NOMO-1 treated with DMSO at 0.1 percent for 48 hours (cell line): Measurements from ENCODE around the gene MSANTD2.

Experiments used
- DNase-seq: peaks from one replicate; lab custom pipeline; 2025; ENCODE audit not compliant: unreplicated experiment; lab: John Stamatoyannopoulos, UW

MSANTD2 gene

GRCh38 chr11:124800226-124800929, at the start of gene MSANTD2:
TSS of gene MSANTD2 (minus strand) at chr11:124800406. CDS start at chr11:124800380, 26 bp downstream.
- peak; percentile 66 for DNase-seq

GRCh38 chr11:124846070-124846673, 46.0 kb upstream of the MSANTD2 start:
- no peak for DNase-seq

GRCh38 chr11:124844664-124845079, 44.5 kb upstream of the MSANTD2 start:
- no peak for DNase-seq

GRCh38 chr11:124843616-124843910, 43.4 kb upstream of the MSANTD2 start:
- no peak for DNase-seq

- DNase-seq: no peak
Observed at GRCh38 chr11:124842305-124842704, 42.1 kb upstream of the MSANTD2 start.

GRCh38 chr11:124841840-124842239, 41.6 kb upstream of the MSANTD2 start:
- DNase-seq: no peak

- DNase-seq: no peak
Observed at GRCh38 chr11:124841201-124841600, 41.0 kb upstream of the MSANTD2 start.

- no peak for DNase-seq
Observed at GRCh38 chr11:124840666-124841065, 40.5 kb upstream of the MSANTD2 start.

GRCh38 chr11:124839972-124840621, 39.9 kb upstream of the MSANTD2 start:
- no peak for DNase-seq

GRCh38 chr11:124839128-124839971, 39.1 kb upstream of the MSANTD2 start:
- DNase-seq: no peak

GRCh38 chr11:124838805-124839127, 38.6 kb upstream of the MSANTD2 start:
- no peak for DNase-seq

GRCh38 chr11:124837491-124837856, 37.3 kb upstream of the MSANTD2 start:
- peak; percentile 65 for DNase-seq

GRCh38 chr11:124835918-124836317, 35.7 kb upstream of the MSANTD2 start:
- DNase-seq: no peak

GRCh38 chr11:124834526-124835180, 34.4 kb upstream of the MSANTD2 start:
- DNase-seq: no peak

GRCh38 chr11:124832571-124832970, 32.4 kb upstream of the MSANTD2 start:
- DNase-seq: no peak

- DNase-seq: no peak
Observed at GRCh38 chr11:124831897-124832296, 31.7 kb upstream of the MSANTD2 start.

- DNase-seq: no peak
Observed at GRCh38 chr11:124830749-124831148, 30.5 kb upstream of the MSANTD2 start.

GRCh38 chr11:124829986-124830385, 29.8 kb upstream of the MSANTD2 start:
- no peak for DNase-seq

- no peak for DNase-seq
Observed at GRCh38 chr11:124825876-124826275, 25.7 kb upstream of the MSANTD2 start.

- DNase-seq: no peak
Observed at GRCh38 chr11:124823512-124824376, 23.5 kb upstream of the MSANTD2 start.
